Measurements from ENCODE around the gene SEL1L2.
"Not testable (repeated sequence)": the region's sequence is repeated elsewhere in the genome, so short reads cannot be mapped to it uniquely, and the experiment has no call there.

The SEL1L2 gene

GRCh38 chr20:13995841-13996240 lies 5.4 kb upstream of the SEL1L2 start:
- Histone ChIP-seq H3K27ac (ENCODE audit: low read length) (no peak overlapping the region), H3K79me2 (ENCODE audit: low read length) (no peaks in the 10 kb centered on the region), H3K4me1 (ENCODE audit: low read length) (no peaks in the 10 kb centered on the region), H3F3A (ENCODE audit: insufficient read depth, low read length) (no peaks in the 10 kb centered on the region), H4K20me1 (ENCODE audit: insufficient read depth, low read length) (no peaks in the 10 kb centered on the region), H3K36me3 (replicated peaks; ENCODE audit: insufficient read depth, low read length) (no peaks in the 10 kb centered on the region), H3K9ac (ENCODE audit: low read length) (no peak overlapping the region), H3K9me2 (replicated peaks; ENCODE audit: insufficient read depth, low read length) (no peaks in the 10 kb centered on the region), H2AFZ (ENCODE audit: low read length) (no peak overlapping the region), H3K27me3 (replicated peaks; ENCODE audit: insufficient read depth, low read length) (no peaks in the 10 kb centered on the region), H3K4me3 (ENCODE audit: low read length) (no peak overlapping the region), H3K9me3 (replicated peaks; ENCODE audit: insufficient read depth, low read length) (no peaks in the 10 kb centered on the region), H3K4me2 (ENCODE audit: low read depth, low read length) (no peak overlapping the region)
- DNase-seq: no peak
- TF ChIP-seq, protein P1, sequence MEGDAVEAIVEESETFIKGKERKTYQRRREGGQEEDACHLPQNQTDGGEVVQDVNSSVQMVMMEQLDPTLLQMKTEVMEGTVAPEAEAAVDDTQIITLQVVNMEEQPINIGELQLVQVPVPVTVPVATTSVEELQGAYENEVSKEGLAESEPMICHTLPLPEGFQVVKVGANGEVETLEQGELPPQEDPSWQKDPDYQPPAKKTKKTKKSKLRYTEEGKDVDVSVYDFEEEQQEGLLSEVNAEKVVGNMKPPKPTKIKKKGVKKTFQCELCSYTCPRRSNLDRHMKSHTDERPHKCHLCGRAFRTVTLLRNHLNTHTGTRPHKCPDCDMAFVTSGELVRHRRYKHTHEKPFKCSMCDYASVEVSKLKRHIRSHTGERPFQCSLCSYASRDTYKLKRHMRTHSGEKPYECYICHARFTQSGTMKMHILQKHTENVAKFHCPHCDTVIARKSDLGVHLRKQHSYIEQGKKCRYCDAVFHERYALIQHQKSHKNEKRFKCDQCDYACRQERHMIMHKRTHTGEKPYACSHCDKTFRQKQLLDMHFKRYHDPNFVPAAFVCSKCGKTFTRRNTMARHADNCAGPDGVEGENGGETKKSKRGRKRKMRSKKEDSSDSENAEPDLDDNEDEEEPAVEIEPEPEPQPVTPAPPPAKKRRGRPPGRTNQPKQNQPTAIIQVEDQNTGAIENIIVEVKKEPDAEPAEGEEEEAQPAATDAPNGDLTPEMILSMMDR (IDR thresholded peaks at IDR 0.05; ENCODE audit: low read length): no peak
- no peak for TF ChIP-seq EZH2phosphoT487 (IDR thresholded peaks at IDR 0.05; ENCODE audit: low read length)

- Histone ChIP-seq H3K4me2 (ENCODE audit: low read depth, low read length) (no peak within 1 kb of the TSS), H3F3A (ENCODE audit: insufficient read depth, low read length) (no peaks in the 10 kb centered on the region), H3K79me2 (ENCODE audit: low read length) (no peaks in the 10 kb centered on the region), H3K36me3 (replicated peaks; ENCODE audit: insufficient read depth, low read length) (no peaks in the 10 kb centered on the region), H3K9ac (ENCODE audit: low read length) (no peak within 1 kb of the TSS), H3K4me1 (ENCODE audit: low read length) (no peaks in the 10 kb centered on the region), H3K4me3 (ENCODE audit: low read length) (no peak within 1 kb of the TSS), H2AFZ (ENCODE audit: low read length) (no peak within 1 kb of the TSS), H3K9me3 (replicated peaks; ENCODE audit: insufficient read depth, low read length) (no peaks in the 10 kb centered on the region), H3K9me2 (replicated peaks; ENCODE audit: insufficient read depth, low read length) (no peaks in the 10 kb centered on the region), H4K20me1 (ENCODE audit: insufficient read depth, low read length) (no peaks in the 10 kb centered on the region), H3K27me3 (replicated peaks; ENCODE audit: insufficient read depth, low read length) (no peaks in the 10 kb centered on the region), H3K27ac (ENCODE audit: low read length) (no peak within 1 kb of the TSS)
- no peak for TF ChIP-seq EZH2phosphoT487 (IDR thresholded peaks at IDR 0.05; ENCODE audit: low read length)
- no peak for TF ChIP-seq EZH2 (optimal IDR thresholded peaks at IDR 0.05; ENCODE audit: low read depth, low read length)
- TF ChIP-seq, protein P1 (IDR thresholded peaks at IDR 0.05; ENCODE audit: low read length): no peak
- no peak for DNase-seq
Measured at GRCh38 chr20:13995086-13995665, 4.8 kb upstream of the SEL1L2 start, which contains the start of gene MACROD2. Gene MACROD2, plus strand, starts transcription at chr20:13995516.

- H3K9me2 ChIP-seq (replicated peaks; ENCODE audit: insufficient read depth, low read length); H3K27me3 ChIP-seq (replicated peaks; ENCODE audit: insufficient read depth, low read length); H2AFZ ChIP-seq (ENCODE audit: low read length); H3K36me3 ChIP-seq (replicated peaks; ENCODE audit: insufficient read depth, low read length); H3K9ac ChIP-seq (ENCODE audit: low read length); H3K9me3 ChIP-seq (replicated peaks; ENCODE audit: insufficient read depth, low read length); DNase-seq; H3F3A ChIP-seq (ENCODE audit: insufficient read depth, low read length); H4K20me1 ChIP-seq (ENCODE audit: insufficient read depth, low read length); H3K27ac ChIP-seq (ENCODE audit: low read length); H3K4me1 ChIP-seq (ENCODE audit: low read length); H3K79me2 ChIP-seq (ENCODE audit: low read length); H3K4me2 ChIP-seq (ENCODE audit: low read depth, low read length); H3K4me3 ChIP-seq (ENCODE audit: low read length): not testable (repeated sequence)
Measured at GRCh38 chr20:13991955-13992354, 1.5 kb upstream of the SEL1L2 start.

GRCh38 chr20:13991311-13991710 lies 897 bp upstream of the SEL1L2 start:
- no peak overlapping the region for H3K27ac ChIP-seq (ENCODE audit: low read length)
- H3K27me3 ChIP-seq (replicated peaks; ENCODE audit: insufficient read depth, low read length): no peaks in the 10 kb centered on the region
- TF ChIP-seq, protein P1 (IDR thresholded peaks at IDR 0.05; ENCODE audit: low read length): no peak
- no peak for TF ChIP-seq EZH2 (optimal IDR thresholded peaks at IDR 0.05; ENCODE audit: low read depth, low read length)
- no peaks in the 10 kb centered on the region for H3K9me2 ChIP-seq (replicated peaks; ENCODE audit: insufficient read depth, low read length)
- H3K4me1 ChIP-seq (ENCODE audit: low read length): no peaks in the 10 kb centered on the region
- no peaks in the 10 kb centered on the region for H3K79me2 ChIP-seq (ENCODE audit: low read length)
- no peak overlapping the region for H3K9ac ChIP-seq (ENCODE audit: low read length)
- H3K4me2 ChIP-seq (ENCODE audit: low read depth, low read length): no peak overlapping the region
- no peaks in the 10 kb centered on the region for H3F3A ChIP-seq (ENCODE audit: insufficient read depth, low read length)
- no peak overlapping the region for H3K4me3 ChIP-seq (ENCODE audit: low read length)
- H3K36me3 ChIP-seq (replicated peaks; ENCODE audit: insufficient read depth, low read length): no peaks in the 10 kb centered on the region
- no peaks in the 10 kb centered on the region for H3K9me3 ChIP-seq (replicated peaks; ENCODE audit: insufficient read depth, low read length)
- no peak overlapping the region for H2AFZ ChIP-seq (ENCODE audit: low read length)
- H4K20me1 ChIP-seq (ENCODE audit: insufficient read depth, low read length): no peaks in the 10 kb centered on the region
- DNase-seq: no peak
